GM19452 (cell line): ENCODE results near the gene CHSY1.
A peak's percentile ranks its signal among the peaks of the same experiment; 100 is the strongest.
"Not testable (repeated sequence)": the region's sequence is repeated elsewhere in the genome, so short reads cannot be mapped to it uniquely, and the experiment has no call there.

Experiments used
- ATAC-seq: cut with Tn5 transposase; IDR thresholded peaks from one replicate; pipeline ENCODE4 v1.9.1; 2021; ENCODE audit not compliant: unreplicated experiment

CHSY1 gene, protein sequence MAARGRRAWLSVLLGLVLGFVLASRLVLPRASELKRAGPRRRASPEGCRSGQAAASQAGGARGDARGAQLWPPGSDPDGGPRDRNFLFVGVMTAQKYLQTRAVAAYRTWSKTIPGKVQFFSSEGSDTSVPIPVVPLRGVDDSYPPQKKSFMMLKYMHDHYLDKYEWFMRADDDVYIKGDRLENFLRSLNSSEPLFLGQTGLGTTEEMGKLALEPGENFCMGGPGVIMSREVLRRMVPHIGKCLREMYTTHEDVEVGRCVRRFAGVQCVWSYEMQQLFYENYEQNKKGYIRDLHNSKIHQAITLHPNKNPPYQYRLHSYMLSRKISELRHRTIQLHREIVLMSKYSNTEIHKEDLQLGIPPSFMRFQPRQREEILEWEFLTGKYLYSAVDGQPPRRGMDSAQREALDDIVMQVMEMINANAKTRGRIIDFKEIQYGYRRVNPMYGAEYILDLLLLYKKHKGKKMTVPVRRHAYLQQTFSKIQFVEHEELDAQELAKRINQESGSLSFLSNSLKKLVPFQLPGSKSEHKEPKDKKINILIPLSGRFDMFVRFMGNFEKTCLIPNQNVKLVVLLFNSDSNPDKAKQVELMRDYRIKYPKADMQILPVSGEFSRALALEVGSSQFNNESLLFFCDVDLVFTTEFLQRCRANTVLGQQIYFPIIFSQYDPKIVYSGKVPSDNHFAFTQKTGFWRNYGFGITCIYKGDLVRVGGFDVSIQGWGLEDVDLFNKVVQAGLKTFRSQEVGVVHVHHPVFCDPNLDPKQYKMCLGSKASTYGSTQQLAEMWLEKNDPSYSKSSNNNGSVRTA

GRCh38 chr15:101251830-101252820, at the start of gene CHSY1:
TSS of gene CHSY1 (minus strand) at chr15:101252048. CDS start at chr15:101251456, 592 bp downstream.
- ATAC-seq, result peak; percentile 65

DNA sequence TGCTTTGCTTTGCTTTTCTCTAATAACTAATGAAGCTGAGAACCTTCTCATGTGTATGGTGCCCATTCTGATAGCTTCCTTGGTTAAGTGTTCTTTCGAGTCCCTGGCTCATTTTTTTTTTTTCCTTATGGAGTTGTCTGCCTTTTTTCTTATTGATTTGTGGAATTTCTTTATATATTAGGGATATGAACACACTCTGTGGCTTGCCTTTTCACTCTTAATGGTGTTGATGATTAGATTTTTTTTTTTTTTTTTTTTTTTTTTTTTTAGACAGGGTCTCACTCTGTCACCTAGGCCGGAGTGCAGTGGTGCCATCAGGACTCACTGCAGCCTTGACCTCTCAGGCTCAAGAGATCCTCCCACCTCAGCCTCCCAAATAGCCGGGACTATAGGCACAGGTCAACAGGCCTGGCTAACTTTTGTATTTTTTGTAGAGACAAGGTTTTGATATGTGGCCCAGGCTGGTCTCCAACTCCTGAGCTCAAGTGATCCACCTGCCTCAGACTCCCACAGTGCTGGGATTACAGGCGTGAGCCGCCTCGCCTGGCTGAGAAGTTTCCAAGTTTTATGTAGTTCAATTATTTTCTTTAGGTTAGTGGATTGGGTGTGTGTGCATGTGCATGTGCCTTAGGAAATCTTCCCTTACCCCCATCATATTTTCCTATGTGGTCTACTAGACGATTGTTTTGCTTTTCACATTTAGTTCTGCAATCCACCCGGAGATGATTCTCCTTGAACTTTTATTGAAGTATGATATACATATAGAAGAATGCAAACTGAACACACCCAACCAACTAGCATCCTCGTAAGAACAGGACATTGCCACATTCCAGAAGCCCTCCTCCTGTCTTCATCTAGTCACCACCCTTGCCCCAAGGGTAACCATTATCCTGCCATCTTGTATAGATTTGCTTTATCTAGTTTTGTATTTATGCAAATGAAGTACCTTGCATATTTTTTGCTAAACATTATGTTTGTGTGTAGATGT, 44.9 kb upstream of the CHSY1 start:
- no peak for ATAC-seq

DNA sequence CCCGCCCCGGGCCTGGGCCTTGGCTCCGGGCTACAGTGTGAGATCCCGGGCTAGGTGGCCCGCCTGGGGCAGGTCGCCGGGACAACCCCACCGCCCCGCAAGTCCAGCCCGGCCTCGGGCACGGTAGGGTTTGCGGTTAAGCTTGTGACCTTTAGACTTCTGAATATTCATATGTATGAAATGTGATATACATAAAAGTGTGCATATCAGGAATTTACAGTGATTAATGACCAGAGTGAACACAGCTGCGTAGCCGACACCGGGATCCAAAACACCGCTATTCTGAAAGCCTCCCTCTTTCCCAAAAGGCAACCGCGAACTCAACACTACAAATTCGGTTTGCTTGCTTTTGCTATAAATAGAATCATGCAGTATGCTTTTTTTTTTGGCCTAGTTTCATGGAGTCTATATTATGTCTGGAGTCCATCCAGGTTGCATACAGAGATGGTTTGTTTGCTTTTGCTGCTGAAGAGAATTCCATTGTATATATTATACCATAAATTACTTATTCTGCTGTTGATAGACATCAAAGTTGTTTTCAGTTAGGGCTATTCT, 43.8 kb upstream of the CHSY1 start:
- ATAC-seq, result no peak

- ATAC-seq, result peak; percentile 74
Observed at GRCh38 chr15:101294731-101295606, 43.1 kb upstream of the CHSY1 start, which contains the start of gene SNRPA1. TSS of gene SNRPA1 (minus strand) at chr15:101295248. CDS start at chr15:101295178, 70 bp downstream.

DNA sequence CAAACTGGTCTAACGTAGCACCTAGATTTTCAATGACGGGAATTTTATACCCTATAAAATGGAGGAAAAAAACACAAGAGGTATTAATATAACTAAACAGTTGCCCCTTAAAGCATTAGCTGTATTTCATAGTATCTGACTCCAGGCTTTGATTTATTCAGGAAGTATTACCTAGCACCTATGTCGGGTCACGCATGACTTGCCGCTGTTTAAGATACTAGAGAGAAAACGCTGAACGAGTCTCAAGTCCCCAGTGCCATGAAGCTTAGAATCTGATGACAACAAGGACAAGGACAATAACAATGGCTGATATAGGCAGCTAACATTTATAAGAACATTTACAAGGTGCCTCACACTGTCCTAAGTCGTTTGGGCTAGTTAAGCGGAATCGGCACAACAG, 41.3 kb upstream of the CHSY1 start:
- ATAC-seq, result no peak

DNA sequence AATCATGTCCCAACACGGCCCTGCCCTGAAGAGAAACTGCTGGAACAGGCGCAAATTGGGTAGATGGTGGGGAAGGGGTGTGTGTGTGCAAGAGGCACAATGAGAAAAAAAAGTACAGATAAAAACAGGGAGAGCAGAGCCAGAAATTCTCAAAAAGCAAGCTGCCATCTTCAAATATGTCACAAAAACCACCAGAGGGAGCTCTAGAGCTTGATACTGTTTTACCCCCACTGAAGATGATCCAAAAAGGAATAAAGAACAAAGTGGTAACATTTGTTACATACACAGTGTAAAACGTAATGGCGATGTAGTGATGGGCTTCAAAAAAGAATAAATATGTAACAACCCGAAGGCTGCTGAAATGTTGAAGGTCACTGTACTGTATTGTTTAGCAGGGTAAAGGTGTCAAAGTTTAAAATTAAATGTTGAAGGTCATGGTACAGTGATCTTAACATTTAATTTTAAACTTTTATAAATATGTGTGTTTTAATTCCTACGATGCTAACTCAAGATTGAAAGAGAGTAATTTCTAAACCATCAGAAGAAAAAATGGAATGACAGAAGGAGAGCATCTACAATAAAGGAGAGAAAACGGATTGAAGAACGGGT, 37.2 kb upstream of the CHSY1 start:
- no peak for ATAC-seq

DNA sequence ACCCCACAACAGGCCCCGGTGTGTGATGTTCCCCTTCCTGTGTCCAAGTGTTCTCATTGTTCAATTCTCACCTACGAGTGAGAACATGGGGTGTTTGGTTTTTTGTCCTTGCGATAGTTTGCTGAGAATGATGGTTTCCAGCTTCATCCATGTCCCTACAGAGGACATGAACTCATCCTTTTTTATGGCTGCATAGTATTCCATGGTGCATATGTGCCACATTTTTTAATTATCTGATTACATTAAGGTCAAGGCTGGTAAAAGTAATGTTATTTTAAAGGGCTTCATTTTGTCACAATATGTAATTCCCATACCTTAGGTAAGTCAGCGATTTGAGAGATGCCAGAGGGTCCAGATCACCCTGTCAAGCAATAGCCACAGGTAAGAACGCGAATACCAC, 35.5 kb upstream of the CHSY1 start:
- ATAC-seq, result not testable (repeated sequence)

- ATAC-seq, result no peak
Observed at GRCh38 chr15:101286471-101287114, 34.7 kb upstream of the CHSY1 start.

GRCh38 chr15:101283931-101284330, 32.1 kb upstream of the CHSY1 start:
- no peak for ATAC-seq

GRCh38 chr15:101280007-101280406, 28.2 kb upstream of the CHSY1 start:
- ATAC-seq, result no peak

DNA sequence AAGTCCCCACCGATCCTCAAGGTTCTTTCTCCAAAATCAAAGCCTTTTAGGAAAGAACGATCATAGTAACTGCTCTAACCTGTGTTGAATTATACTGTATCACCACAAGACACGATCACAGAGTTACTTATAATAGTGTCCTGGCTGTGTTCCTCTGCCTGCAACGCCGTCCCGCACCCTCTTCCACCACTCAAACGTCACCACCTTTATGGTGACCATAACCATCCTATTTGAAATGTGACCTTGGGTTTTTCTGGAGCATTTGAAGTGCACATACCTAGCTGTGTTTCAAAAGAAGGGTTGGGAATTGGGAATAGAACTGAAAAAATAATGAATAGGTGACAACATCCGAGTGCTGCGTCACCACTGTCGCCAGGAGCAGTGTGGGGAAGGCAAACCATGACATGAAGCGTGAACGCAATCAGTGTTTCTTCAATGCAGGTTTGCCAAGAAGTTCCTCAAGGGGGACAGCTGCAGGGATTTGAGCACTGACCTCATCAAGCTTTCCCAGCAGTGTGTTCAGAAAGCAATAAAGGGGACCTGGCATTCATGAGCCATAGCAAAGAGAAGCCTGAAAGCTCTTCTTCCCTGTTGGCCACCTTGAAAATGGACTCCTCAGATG, 26.2 kb upstream of the CHSY1 start:
- ATAC-seq, result no peak

- ATAC-seq, result peak; percentile 88
Observed at GRCh38 chr15:101277038-101277822, 25.4 kb upstream of the CHSY1 start, which contains the start of gene SELENOS. TSS of gene SELENOS (minus strand) at chr15:101277485. CDS start at chr15:101277417, 68 bp downstream.

- peak; percentile 41 for ATAC-seq
Observed at GRCh38 chr15:101276501-101277037, 24.7 kb upstream of the CHSY1 start.

GRCh38 chr15:101275018-101275417, 23.2 kb upstream of the CHSY1 start:
- no peak for ATAC-seq

DNA sequence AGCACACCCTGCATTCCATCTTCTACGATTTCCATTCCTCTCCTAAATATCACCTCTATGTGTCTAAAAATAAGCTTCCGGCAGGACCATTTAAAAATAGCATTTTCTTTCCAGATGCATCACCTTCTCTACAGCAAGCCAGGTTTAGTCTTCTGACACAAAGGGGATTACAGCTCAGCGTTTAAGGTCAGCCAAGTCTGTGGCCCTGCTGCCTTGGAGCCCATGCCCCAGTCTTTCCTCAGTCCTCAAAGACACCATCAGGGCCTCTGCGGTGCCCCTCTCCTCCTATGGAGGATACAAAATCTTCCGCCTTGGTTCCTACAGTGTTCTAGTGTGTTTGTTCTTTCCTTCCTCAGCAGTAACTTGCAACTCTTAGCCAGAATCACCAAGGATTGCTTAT, 21.7 kb upstream of the CHSY1 start:
- ATAC-seq, result no peak

GRCh38 chr15:101272584-101272983, 20.7 kb upstream of the CHSY1 start:
- ATAC-seq, result no peak
